GM12878 (cell line): ENCODE data around the gene KMT2E. TPM values are rescaled to one million over a fixed set of nuclear protein-coding genes. Genes with fewer than 3 reads are reported as not detected.

Source experiments
- ASH2L ChIP-seq: fragments of 300-600, 200-600 bp; sonication (generic); IDR thresholded peaks from 2 replicates; pipeline ENCODE4 v1.6.1; 2017; ENCODE audit warnings: low read depth, mild to moderate bottlenecking, borderline replicate concordance
- ETV6 ChIP-seq, 2 experiments: fragments of 450-650 bp in 1 of 2; IDR thresholded peaks in 1 of 2; conservative IDR thresholded peaks in 1 of 2; 2 replicates each; pipeline ENCODE4 v1.6.1; 2014; ENCODE audit warnings: antibody characterized with exemption in 1 of 2, borderline replicate concordance in 1 of 2, low read depth in 1 of 2, mild to moderate bottlenecking in 1 of 2, moderate library complexity in 1 of 2
- HCFC1 ChIP-seq: fragments of 150-350 bp; IDR thresholded peaks from 2 replicates; pipeline ENCODE4 v1.6.1; 2014; ENCODE audit warnings: low read length
- HDAC6 ChIP-seq: fragments of 200-600 bp; sonication (generic); IDR thresholded peaks from one replicate; pipeline ENCODE4 v1.8.0; 2017; ENCODE audit warnings: antibody characterized with exemption; ENCODE audit not compliant: unreplicated experiment
- IKZF2 ChIP-seq, 2 experiments: fragments of 450-650 bp; IDR thresholded peaks; 2 replicates each; pipeline ENCODE4 v1.6.1; 2017; ENCODE audit warnings: mild to moderate bottlenecking in 2 of 2, moderate library complexity in 2 of 2
- IRF4 ChIP-seq: IDR thresholded peaks from 2 replicates; pipeline ENCODE4 v1.6.1; 2011; ENCODE audit warnings: low read depth, low read length
- JUND ChIP-seq: IDR thresholded peaks from 2 replicates; pipeline ENCODE4 v1.6.1; 2012; ENCODE audit warnings: low read depth, mild to moderate bottlenecking, low read length, improper control_type of control experiment, moderate library complexity
- PML ChIP-seq: IDR thresholded peaks from 2 replicates; pipeline ENCODE4 v1.6.1; 2012; ENCODE audit warnings: low read length, inconsistent platforms
- RUNX3 ChIP-seq: IDR thresholded peaks from 2 replicates; pipeline ENCODE4 v1.6.1; 2012; ENCODE audit warnings: low read length, inconsistent platforms
- SMAD1 ChIP-seq: fragments of 450-650 bp; IDR thresholded peaks from 2 replicates; pipeline ENCODE4 v1.6.1; 2018; ENCODE audit warnings: mild to moderate bottlenecking, low read depth; ENCODE audit not compliant: partially characterized antibody
- YY1 ChIP-seq: IDR thresholded peaks from 2 replicates; pipeline ENCODE4 v1.6.1; 2011; ENCODE audit warnings: low read depth, mild to moderate bottlenecking, low read length
- ZNF217 ChIP-seq: fragments of 450-650 bp; IDR thresholded peaks from 2 replicates; pipeline ENCODE4 v1.6.1; 2017; ENCODE audit warnings: antibody characterized with exemption, mild to moderate bottlenecking
- ZNF384 ChIP-seq: IDR thresholded peaks from 2 replicates; pipeline ENCODE4 v1.6.1; 2012; ENCODE audit warnings: low read depth, mild to moderate bottlenecking, low read length, improper control_type of control experiment, borderline replicate concordance
- polyA plus RNA-seq, 11 experiments: library from polyadenylated mRNA; depleted of rRNA in 4 of 11; unstranded in 6 of 11; stranded (reverse) in 5 of 11; fragments of >200 nt; fragmentation: Nextera tagmentation in 4 of 11; fragmentation: Illumina TruSeq in 1 of 11; extraction: Ambion mirVana in 4 of 11; extraction: Trizol in 1 of 11; gene quantifications; 1 replicate in 1 of 11; 2 replicates in 10 of 11; pipeline versions ENCODE4 v1.2.1 to v1.2.3, GENCODE V29; 2011 to 2016; ENCODE audit warnings: inconsistent platforms in 2 of 11, missing spikeins in 2 of 11, low read depth in 1 of 11
- total RNA-seq, 4 experiments: library from RNA; depleted of rRNA in 3 of 4; stranded (reverse); fragments of >200 nt in 3 of 4; fragmentation: Illumina TruSeq in 1 of 4; extraction: Trizol in 1 of 4; gene quantifications; 2 replicates each; pipeline versions ENCODE4 v1.2.1 to v1.2.3, GENCODE V29; 2013 to 2021
- TF ChIP-seq, protein P1 (sequence below): fragments of 450-650 bp; IDR thresholded peaks from 2 replicates; pipeline ENCODE4 v1.6.1; 2017; ENCODE audit warnings: mild to moderate bottlenecking, moderate library complexity
- TF ChIP-seq, protein P2 (sequence below): fragments of 450-650 bp; IDR thresholded peaks from 2 replicates; pipeline ENCODE4 v1.6.1; 2018; ENCODE audit warnings: mild to moderate bottlenecking, low read depth, moderate library complexity; ENCODE audit not compliant: partially characterized antibody

KMT2E gene
- total and polyA plus RNA-seq, 10 of the 15 experiments (the other 5 are each of a cell fraction or from before 2014, with no cell fraction given) = 13.2 to 68.1 (median 34.1) TPM

DNA sequence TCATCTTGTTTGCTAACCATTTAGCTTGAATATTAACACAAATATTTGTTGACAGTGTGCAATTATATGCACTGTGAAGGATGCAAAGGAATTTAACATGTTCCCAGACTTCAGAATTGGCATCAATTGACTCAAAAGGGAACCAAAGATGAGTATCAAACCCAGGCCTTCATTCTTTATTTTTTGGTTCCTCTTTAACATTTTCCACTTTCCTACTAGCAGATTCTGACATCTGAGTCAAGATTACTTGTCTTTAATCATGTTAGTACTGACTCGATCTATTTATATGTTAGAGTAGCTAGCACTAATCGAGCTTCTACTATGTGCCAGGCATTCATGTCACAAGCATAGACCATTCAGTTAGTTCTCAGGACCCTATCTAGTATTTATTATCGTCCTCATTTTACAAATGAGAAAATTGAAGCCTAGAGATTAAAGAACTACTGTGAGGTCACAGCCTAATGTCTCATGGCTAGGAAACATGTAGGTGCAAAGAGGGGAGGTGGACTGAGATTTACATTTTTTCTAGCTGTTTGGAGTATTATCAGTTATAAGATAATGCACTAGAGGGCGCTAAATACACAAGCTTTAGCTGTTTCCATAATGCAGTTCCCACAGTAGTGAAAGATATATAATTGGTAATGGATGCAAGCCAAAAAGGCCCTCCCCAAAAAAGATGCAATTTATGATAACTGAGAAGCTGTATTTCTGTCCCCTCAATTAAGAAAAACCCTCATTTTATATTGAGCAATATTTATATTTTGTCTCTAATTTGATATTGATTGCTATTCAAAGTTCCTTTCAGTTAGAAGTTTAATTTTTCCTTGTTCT, 32.9 kb upstream of the KMT2E start (continued):
- TF ChIP-seq, protein P1, sequence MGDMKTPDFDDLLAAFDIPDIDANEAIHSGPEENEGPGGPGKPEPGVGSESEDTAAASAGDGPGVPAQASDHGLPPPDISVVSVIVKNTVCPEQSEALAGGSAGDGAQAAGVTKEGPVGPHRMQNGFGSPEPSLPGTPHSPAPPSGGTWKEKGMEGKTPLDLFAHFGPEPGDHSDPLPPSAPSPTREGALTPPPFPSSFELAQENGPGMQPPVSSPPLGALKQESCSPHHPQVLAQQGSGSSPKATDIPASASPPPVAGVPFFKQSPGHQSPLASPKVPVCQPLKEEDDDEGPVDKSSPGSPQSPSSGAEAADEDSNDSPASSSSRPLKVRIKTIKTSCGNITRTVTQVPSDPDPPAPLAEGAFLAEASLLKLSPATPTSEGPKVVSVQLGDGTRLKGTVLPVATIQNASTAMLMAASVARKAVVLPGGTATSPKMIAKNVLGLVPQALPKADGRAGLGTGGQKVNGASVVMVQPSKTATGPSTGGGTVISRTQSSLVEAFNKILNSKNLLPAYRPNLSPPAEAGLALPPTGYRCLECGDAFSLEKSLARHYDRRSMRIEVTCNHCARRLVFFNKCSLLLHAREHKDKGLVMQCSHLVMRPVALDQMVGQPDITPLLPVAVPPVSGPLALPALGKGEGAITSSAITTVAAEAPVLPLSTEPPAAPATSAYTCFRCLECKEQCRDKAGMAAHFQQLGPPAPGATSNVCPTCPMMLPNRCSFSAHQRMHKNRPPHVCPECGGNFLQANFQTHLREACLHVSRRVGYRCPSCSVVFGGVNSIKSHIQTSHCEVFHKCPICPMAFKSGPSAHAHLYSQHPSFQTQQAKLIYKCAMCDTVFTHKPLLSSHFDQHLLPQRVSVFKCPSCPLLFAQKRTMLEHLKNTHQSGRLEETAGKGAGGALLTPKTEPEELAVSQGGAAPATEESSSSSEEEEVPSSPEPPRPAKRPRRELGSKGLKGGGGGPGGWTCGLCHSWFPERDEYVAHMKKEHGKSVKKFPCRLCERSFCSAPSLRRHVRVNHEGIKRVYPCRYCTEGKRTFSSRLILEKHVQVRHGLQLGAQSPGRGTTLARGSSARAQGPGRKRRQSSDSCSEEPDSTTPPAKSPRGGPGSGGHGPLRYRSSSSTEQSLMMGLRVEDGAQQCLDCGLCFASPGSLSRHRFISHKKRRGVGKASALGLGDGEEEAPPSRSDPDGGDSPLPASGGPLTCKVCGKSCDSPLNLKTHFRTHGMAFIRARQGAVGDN = no peak
- TF ChIP-seq SMAD1 (peak; percentile 34), IRF4 (0 out of 2 replicates have a peak, but pooled peaks have one; percentile 18), RUNX3 (peak; percentile 22; the same call in 1 of the 2 replicates), HDAC6 (no peak), JUND (no peak), YY1 (0 out of 2 replicates have a peak, but pooled peaks have one; percentile 13), ZNF384 (peak; percentile 52; the same call in 1 of the 2 replicates), ETV6 (conservative IDR thresholded peaks at IDR 0.05 in 1 of 2, IDR thresholded peaks at IDR 0.05 in 1 of 2; ENCODE audit: borderline replicate concordance in 1 of 2, low read depth in 1 of 2) (no peak), ZNF217 (no peak), IKZF2 (IDR thresholded peaks at IDR 0.05) (no peak), ASH2L (no peak), HCFC1 (no peak), PML (peak; percentile 59)
- TF ChIP-seq, protein P2, sequence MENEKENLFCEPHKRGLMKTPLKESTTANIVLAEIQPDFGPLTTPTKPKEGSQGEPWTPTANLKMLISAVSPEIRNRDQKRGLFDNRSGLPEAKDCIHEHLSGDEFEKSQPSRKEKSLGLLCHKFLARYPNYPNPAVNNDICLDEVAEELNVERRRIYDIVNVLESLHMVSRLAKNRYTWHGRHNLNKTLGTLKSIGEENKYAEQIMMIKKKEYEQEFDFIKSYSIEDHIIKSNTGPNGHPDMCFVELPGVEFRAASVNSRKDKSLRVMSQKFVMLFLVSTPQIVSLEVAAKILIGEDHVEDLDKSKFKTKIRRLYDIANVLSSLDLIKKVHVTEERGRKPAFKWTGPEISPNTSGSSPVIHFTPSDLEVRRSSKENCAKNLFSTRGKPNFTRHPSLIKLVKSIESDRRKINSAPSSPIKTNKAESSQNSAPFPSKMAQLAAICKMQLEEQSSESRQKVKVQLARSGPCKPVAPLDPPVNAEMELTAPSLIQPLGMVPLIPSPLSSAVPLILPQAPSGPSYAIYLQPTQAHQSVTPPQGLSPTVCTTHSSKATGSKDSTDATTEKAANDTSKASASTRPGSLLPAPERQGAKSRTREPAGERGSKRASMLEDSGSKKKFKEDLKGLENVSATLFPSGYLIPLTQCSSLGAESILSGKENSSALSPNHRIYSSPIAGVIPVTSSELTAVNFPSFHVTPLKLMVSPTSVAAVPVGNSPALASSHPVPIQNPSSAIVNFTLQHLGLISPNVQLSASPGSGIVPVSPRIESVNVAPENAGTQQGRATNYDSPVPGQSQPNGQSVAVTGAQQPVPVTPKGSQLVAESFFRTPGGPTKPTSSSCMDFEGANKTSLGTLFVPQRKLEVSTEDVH = peak; percentile 27
